Bronchial epithelial cell (primary cell): ENCODE measurements around the gene KARS1. TPM values are rescaled to one million over a fixed set of nuclear protein-coding genes. Genes with fewer than 3 reads are reported as not detected.

Experiments used
- DNase-seq: peaks from one replicate; pipeline ENCODE4 v3.0.0-alpha.2; 2010; ENCODE audit warnings: low read depth
- FAIRE-seq: peaks from 2 replicates; lab custom pipeline; 2011; peaks lifted over from hg19 to GRCh38; lab: Jason Lieb, UNC
- H3K27me3 ChIP-seq: 2 replicates; pipeline ENCODE4 v1.5.1; 2011; ENCODE audit warnings: low read length; ENCODE audit not compliant: control insufficient read depth, insufficient read depth
- H3K36me3 ChIP-seq: 2 replicates; pipeline ENCODE4 v1.5.1; 2011; ENCODE audit warnings: low read length; ENCODE audit not compliant: control insufficient read depth, insufficient read depth
- H3K4me3 ChIP-seq: 2 replicates; pipeline ENCODE4 v1.5.1; 2011; ENCODE audit warnings: mild to moderate bottlenecking, low read depth, low read length, control low read depth
- CTCF ChIP-seq: IDR thresholded peaks from 2 replicates; pipeline ENCODE4 v1.5.1; 2011; ENCODE audit warnings: mild to moderate bottlenecking, moderate library complexity, low read length, control low read depth, inconsistent platforms; ENCODE audit not compliant: insufficient read depth, severe bottlenecking
- total RNA-seq: library from RNA; depleted of rRNA; stranded (reverse); fragments of >200 nt; gene quantifications from 2 replicates; pipeline ENCODE4 v1.2.1, GENCODE V29; 2014

KARS1 gene
- total RNA-seq, 1 donor from 2014 or later = 210 TPM

DNA sequence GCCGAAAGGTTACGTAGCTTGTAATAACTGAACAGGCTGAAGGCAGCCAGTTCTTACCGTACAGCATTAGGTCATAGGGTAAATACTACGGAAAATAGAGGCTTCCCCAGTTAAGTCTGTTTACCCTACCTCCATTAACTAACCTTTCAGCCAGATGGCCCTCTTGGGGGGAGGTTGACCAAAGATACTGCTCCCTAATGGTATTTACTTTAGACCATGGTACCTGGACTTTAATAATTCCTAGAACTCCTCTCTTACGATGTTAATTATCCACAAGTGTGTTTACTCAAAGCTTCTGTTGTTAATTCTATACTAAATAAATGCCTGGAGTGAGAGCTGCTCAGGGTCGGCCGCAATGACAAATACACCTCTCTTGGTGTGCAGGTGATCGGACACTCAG lies 14.6 kb downstream of the KARS1 start:
- TF ChIP-seq CTCF = no peak
- FAIRE-seq = no peak
- Histone ChIP-seq H3K36me3 (peaks cover 41% of the 10 kb centered on the region), H3K4me3 (no peak overlapping the region), H3K27me3 (no peaks in the 10 kb centered on the region)
- no peak for DNase-seq

DNA sequence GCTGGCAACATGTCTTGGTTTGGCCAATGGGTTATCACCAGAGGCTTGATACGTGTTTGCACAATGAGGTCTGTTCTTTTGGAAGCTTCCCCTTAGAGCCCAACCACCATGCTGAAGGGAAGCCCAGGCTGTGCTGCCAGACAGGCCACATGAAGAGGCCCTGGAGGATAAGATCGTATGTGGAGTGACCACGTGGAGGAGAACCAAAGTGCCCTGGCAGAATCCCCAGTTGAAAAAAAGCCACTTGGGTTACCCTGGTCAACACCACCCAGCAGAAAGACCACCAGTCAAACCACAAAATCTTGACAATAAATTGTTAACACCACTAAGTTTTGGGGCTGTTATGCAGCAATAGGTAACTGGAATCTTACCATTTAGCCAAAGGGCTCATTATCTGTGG lies 17.4 kb downstream of the KARS1 start:
- TF ChIP-seq CTCF = no peak
- FAIRE-seq (no peak), DNase-seq (no peak)
- Histone ChIP-seq H3K27me3 (no peaks in the 10 kb centered on the region), H3K36me3 (peaks cover 31% of the 10 kb centered on the region), H3K4me3 (no peak overlapping the region)

DNA sequence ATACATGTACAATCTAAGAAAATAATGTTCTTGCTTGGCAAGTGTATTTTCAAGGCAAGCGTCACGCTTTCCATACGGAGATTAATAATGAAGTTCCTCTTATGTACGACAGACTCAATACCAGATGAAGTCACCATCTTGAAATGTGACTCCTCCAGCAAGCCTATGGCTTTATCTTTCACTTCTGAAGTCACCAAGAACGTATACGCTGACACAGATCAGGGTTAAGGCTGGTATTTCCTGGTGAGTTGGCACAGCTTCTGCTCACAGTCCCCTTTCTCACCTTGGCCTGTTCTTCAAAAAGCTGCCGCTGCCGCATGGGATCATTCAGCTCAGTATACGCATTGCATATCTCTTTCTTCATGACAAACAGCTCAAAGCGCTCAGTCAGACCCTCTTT lies 18.3 kb downstream of the KARS1 start:
- peaks cover 30% of the 10 kb centered on the region for H3K36me3 ChIP-seq

DNA sequence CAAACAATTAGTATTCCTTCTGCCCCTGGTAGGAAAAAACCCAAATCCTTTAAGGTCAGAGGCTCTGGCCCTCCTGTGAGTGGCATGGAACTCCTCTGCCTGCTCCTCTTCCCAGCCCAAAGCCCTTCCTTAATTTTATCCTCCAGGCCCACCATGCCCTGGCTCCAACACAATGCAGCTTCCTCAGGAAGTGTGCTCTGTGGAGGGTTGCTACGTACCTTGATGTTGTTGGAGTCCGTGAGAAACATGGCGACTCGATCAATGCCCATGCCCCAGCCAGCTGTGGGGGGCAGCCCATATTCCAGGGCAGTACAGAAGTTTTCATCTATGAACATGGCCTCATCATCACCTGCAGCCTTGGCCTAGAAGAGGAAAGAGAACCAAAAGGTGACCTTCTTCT lies 19.1 kb downstream of the KARS1 start:
- DNase-seq (no peak), FAIRE-seq (no peak)
- H3K27me3 ChIP-seq = no peaks in the 10 kb centered on the region
- peaks cover 28% of the 10 kb centered on the region for H3K36me3 ChIP-seq
- no peak overlapping the region for H3K4me3 ChIP-seq
- no peak for TF ChIP-seq CTCF

More for the DNA sequence above, 18.3 kb downstream of the KARS1 start:
- TF ChIP-seq CTCF = no peak
- Histone ChIP-seq H3K27me3 (no peaks in the 10 kb centered on the region), H3K4me3 (no peak overlapping the region)
- no peak for FAIRE-seq
- no peak for DNase-seq

DNA sequence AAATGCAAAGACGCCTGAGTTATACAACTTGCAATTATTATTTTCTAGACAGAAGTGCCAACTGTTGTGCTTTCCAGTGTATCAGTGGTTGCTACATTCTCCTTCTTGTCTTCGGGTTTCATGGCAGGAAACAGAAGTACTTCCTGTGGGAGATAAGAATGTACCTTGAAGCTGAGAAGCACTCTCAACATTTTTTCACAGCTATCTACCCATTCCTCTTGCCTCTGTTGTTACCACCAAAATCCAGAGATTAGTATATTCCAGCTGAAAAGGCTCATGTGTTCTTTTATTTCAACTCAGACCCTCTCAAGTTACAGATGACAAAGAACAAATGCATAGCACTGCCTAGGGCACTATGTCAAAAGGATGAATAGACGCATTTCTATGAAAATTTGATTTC lies 19.6 kb downstream of the KARS1 start:
- FAIRE-seq (no peak), DNase-seq (no peak)
- no peak for TF ChIP-seq CTCF
- H3K4me3 ChIP-seq = no peak overlapping the region
- no peaks in the 10 kb centered on the region for H3K27me3 ChIP-seq
- H3K36me3 ChIP-seq = peaks cover 28% of the 10 kb centered on the region

GRCh38 chr16:75626806-75627205 lies 20.7 kb downstream of the KARS1 start:
- no peak for FAIRE-seq
- no peak for TF ChIP-seq CTCF
- no peak for DNase-seq
- Histone ChIP-seq H3K36me3 (peaks cover 28% of the 10 kb centered on the region), H3K27me3 (no peaks in the 10 kb centered on the region), H3K4me3 (no peak overlapping the region)
